Measurements from ENCODE around the gene XIST.

Gene XIST

GRCh38 chrX:73840120-73840924 lies 12.2 kb downstream of the XIST start:
- TF ChIP-seq CTCF (IDR thresholded peaks at IDR 0.05; ENCODE audit: low read depth, low read length): no peak
- no peak for DNase-seq (ENCODE audit: low read depth in 2 of 2)
- no peak overlapping the region for H3K4me3 ChIP-seq (replicated peaks in 1 of 2; ENCODE audit: low read depth in 2 of 2, low read length in 2 of 2)

GRCh38 chrX:73839152-73839551 lies 13.4 kb downstream of the XIST start:
- DNase-seq (ENCODE audit: low read depth in 2 of 2): no peak
- no peak overlapping the region for H3K4me3 ChIP-seq (replicated peaks in 1 of 2; ENCODE audit: low read depth in 2 of 2, low read length in 2 of 2)
- no peak for TF ChIP-seq CTCF (IDR thresholded peaks at IDR 0.05; ENCODE audit: low read depth, low read length)

- no peak for DNase-seq (ENCODE audit: low read depth in 2 of 2)
- no peak overlapping the region for H3K4me3 ChIP-seq (replicated peaks in 1 of 2; ENCODE audit: low read depth in 2 of 2, low read length in 2 of 2)
- TF ChIP-seq CTCF (IDR thresholded peaks at IDR 0.05; ENCODE audit: low read depth, low read length): no peak
Measured at GRCh38 chrX:73838123-73838522, 14.4 kb downstream of the XIST start.

- H3K4me3 ChIP-seq (replicated peaks in 1 of 2; ENCODE audit: low read depth in 2 of 2, low read length in 2 of 2): no peak overlapping the region
- TF ChIP-seq CTCF (IDR thresholded peaks at IDR 0.05; ENCODE audit: low read depth, low read length): no peak
- DNase-seq (ENCODE audit: low read depth in 2 of 2): no peak
Measured at GRCh38 chrX:73836956-73837477, 15.5 kb downstream of the XIST start.

- no peak for DNase-seq (ENCODE audit: low read depth in 2 of 2)
Measured at GRCh38 chrX:73834219-73834618, 18.3 kb downstream of the XIST start.

GRCh38 chrX:73832319-73832718 lies 20.2 kb downstream of the XIST start:
- H3K4me3 ChIP-seq (replicated peaks in 1 of 2; ENCODE audit: low read depth in 2 of 2, low read length in 2 of 2): no peak overlapping the region
- no peak for DNase-seq (ENCODE audit: low read depth in 2 of 2)
- TF ChIP-seq CTCF (IDR thresholded peaks at IDR 0.05; ENCODE audit: low read depth, low read length): no peak

More at GRCh38 chrX:73834219-73834618, 18.3 kb downstream of the XIST start:
- no peak for TF ChIP-seq CTCF (IDR thresholded peaks at IDR 0.05; ENCODE audit: low read depth, low read length)
- H3K4me3 ChIP-seq (replicated peaks in 1 of 2; ENCODE audit: low read depth in 2 of 2, low read length in 2 of 2): no peak overlapping the region
